HEK293 (cell line): ENCODE results near the gene TFAM.

ENCODE experiments used
- AEBP2 ChIP-seq: fragments of 450-650 bp; formaldehyde crosslinking; IDR thresholded peaks from 2 replicates; pipeline ENCODE4 v1.5.1; 2016; ENCODE audit warnings: missing biosample characterization, missing genetic modification characterization, borderline replicate concordance
- CTCF ChIP-seq: fragments of 450-650 bp; formaldehyde crosslinking; IDR thresholded peaks from 2 replicates; pipeline ENCODE4 v1.5.1; 2016; ENCODE audit warnings: missing biosample characterization, missing genetic modification characterization
- HOXA7 ChIP-seq: sonication (generic); formaldehyde crosslinking; IDR thresholded peaks from 2 replicates; pipeline ENCODE4 v1.8.1; 2022; ENCODE audit warnings: missing genetic modification reagents, borderline replicate concordance
- HOXD13 ChIP-seq: sonication (generic); formaldehyde crosslinking; IDR thresholded peaks from 2 replicates; pipeline ENCODE4 v1.8.0; 2022; ENCODE audit warnings: missing genetic modification reagents, borderline replicate concordance
- PBX3 ChIP-seq: sonication (generic); formaldehyde crosslinking; IDR thresholded peaks from 2 replicates; pipeline ENCODE4 v1.8.1; 2022; ENCODE audit warnings: mild to moderate bottlenecking, moderate library complexity, missing genetic modification reagents
- YY2 ChIP-seq: fragments of 450-650 bp; formaldehyde crosslinking; IDR thresholded peaks from 2 replicates; pipeline ENCODE4 v1.5.1; 2016; ENCODE audit warnings: missing biosample characterization, missing genetic modification characterization
- ZNF16 ChIP-seq: fragments of 450-650 bp; formaldehyde crosslinking; IDR thresholded peaks from 2 replicates; pipeline ENCODE4 v1.5.1; 2016; ENCODE audit warnings: low read depth, missing biosample characterization, missing genetic modification characterization
- ZNF274 ChIP-seq, 2 experiments: fragments of 200-500 bp in 1 of 2; fragments of 450-650 bp in 1 of 2; sonication (Bioruptor generic) in 1 of 2; formaldehyde crosslinking in 1 of 2; IDR thresholded peaks; 2 replicates each; pipeline versions ENCODE4 v1.5.1 to v1.6.1; 2014 to 2016; ENCODE audit warnings: borderline replicate concordance in 1 of 2, inconsistent platforms in 1 of 2, low read length in 1 of 2, missing biosample characterization in 1 of 2, missing genetic modification characterization in 1 of 2
- ZNF501 ChIP-seq: fragments of 450-650 bp; formaldehyde crosslinking; IDR thresholded peaks from 2 replicates; pipeline ENCODE4 v1.5.1; 2016; ENCODE audit warnings: missing biosample characterization, missing genetic modification characterization
- ZNF555 ChIP-seq: fragments of 450-650 bp; formaldehyde crosslinking; conservative IDR thresholded peaks from 2 replicates; pipeline ENCODE4 v1.5.1; 2017; ENCODE audit warnings: missing biosample characterization, mild to moderate bottlenecking, missing genetic modification characterization, inconsistent platforms
- ZNF707 ChIP-seq: fragments of 450-650 bp; formaldehyde crosslinking; IDR thresholded peaks from 2 replicates; pipeline ENCODE4 v1.5.1; 2016; ENCODE audit warnings: missing biosample characterization, missing genetic modification characterization
- ZXDB ChIP-seq: fragments of 450-650 bp; formaldehyde crosslinking; IDR thresholded peaks from 2 replicates; pipeline ENCODE4 v1.5.1; 2016; ENCODE audit warnings: missing biosample characterization, missing genetic modification characterization

- TF ChIP-seq ZNF501 (tag by site-specific recombination) (no peak), ZNF274 (IDR thresholded peaks at IDR 0.05; ENCODE audit: low read length) (no peak), ZNF274 (tag by site-specific recombination; IDR thresholded peaks at IDR 0.05; ENCODE audit: borderline replicate concordance) (no peak), HOXD13 (CRISPR knock-in tag) (no peak), PBX3 (no peak), CTCF (tag by site-specific recombination) (no peak), ZXDB (tag by site-specific recombination) (no peak), ZNF16 (no peak), AEBP2 (tag by site-specific recombination) (no peak), HOXA7 (CRISPR knock-in tag) (no peak), YY2 (tag by site-specific recombination) (no peak), ZNF555 (no peak), ZNF707 (tag by site-specific recombination) (no peak)
Measured at GRCh38 chr10:58444321-58444720, 59.1 kb downstream of the TFAM start.
